Small intestine (tissue), 7 donors: Measurements from ENCODE around the gene DNAH10. TPM values are rescaled to one million over a fixed set of nuclear protein-coding genes. Genes with fewer than 3 reads are reported as not detected.

ENCODE experiments used
- DNase-seq, 2 donors: peaks; one replicate each; pipeline versions ENCODE4 v3.0.0 to v3.0.0-alpha.2; 2013
- FAIRE-seq: peaks from 2 replicates; lab custom pipeline; 2012; peaks lifted over from hg19 to GRCh38; lab: Jason Lieb, UNC
- H3K27ac ChIP-seq, 3 donors: one replicate each; pipeline ENCODE4 v1.5.1; 2013; ENCODE audit warnings: low read length in 2 of 3, mild to moderate bottlenecking in 2 of 3, control low read depth in 1 of 3, inconsistent platforms in 1 of 3, low read depth in 1 of 3, moderate library complexity in 1 of 3
- H3K27me3 ChIP-seq, 3 donors: one replicate each; pipeline ENCODE4 v1.6.1; 2013; ENCODE audit warnings: low read length in 3 of 3, inconsistent platforms in 1 of 3; ENCODE audit not compliant: control insufficient read depth in 3 of 3, insufficient read depth in 3 of 3
- H3K36me3 ChIP-seq, 3 donors: one replicate each; pipeline ENCODE4 v1.6.1; 2013; ENCODE audit warnings: low read length in 3 of 3, inconsistent platforms in 1 of 3, low read depth in 1 of 3, mild to moderate bottlenecking in 1 of 3, moderate library complexity in 1 of 3; ENCODE audit not compliant: control insufficient read depth in 3 of 3, insufficient read depth in 2 of 3
- H3K4me1 ChIP-seq, 3 donors: one replicate each; pipeline ENCODE4 v1.6.1; 2013; ENCODE audit warnings: low read length in 2 of 3, inconsistent platforms in 1 of 3, low read depth in 1 of 3, mild to moderate bottlenecking in 1 of 3, moderate library complexity in 1 of 3; ENCODE audit not compliant: control insufficient read depth in 3 of 3, insufficient read depth in 2 of 3
- H3K4me3 ChIP-seq, 3 donors: one replicate each; pipeline ENCODE4 v1.5.1; 2013; ENCODE audit warnings: low read length in 3 of 3, control low read depth in 1 of 3, inconsistent platforms in 1 of 3, low read depth in 1 of 3, mild to moderate bottlenecking in 1 of 3, moderate library complexity in 1 of 3
- H3K9me3 ChIP-seq, 2 donors: one replicate each; pipeline ENCODE4 v1.6.1; 2013; ENCODE audit warnings: low read depth in 1 of 2, low read length in 1 of 2; ENCODE audit not compliant: control insufficient read depth in 2 of 2, insufficient read depth in 1 of 2
- WGBS, 3 donors: extraction: QIAGEN DNeasy Blood & Tissue Kit; methylation state at CpG; one replicate each; pipeline ENCODE4 v1.1.7; 2013; 5-methylcytosine and 5-hydroxymethylcytosine counted together
- polyA plus RNA-seq, 4 donors: library from polyadenylated mRNA; stranded (reverse) in 3 of 4; unstranded in 1 of 4; fragments of 200-250 nt in 3 of 4; fragments of 120-200 nt in 1 of 4; gene quantifications; one replicate each; pipeline versions ENCODE4 v1.2.1 to v1.2.3, GENCODE V29; 2013
- donor health status: healthy with polysubstance abuse.
- donor health status: control.
- donor health status: control.
- donor health status: Bipolar disorder and iron deficiency.
- donor health status: healthy.

The DNAH10 gene
- polyA plus RNA-seq, 4 donors = 0.22 to 0.50 (median 0.45) TPM; not detected in 1

- no peak for FAIRE-seq
- no peaks in the 10 kb centered on the region for H3K9me3 ChIP-seq
- H3K27ac ChIP-seq = no peak overlapping the region
- H3K27me3 ChIP-seq = no peaks in the 10 kb centered on the region
- no peaks in the 10 kb centered on the region for H3K4me1 ChIP-seq
- H3K36me3 ChIP-seq = no peaks in the 10 kb centered on the region
- DNase-seq = no peak
- no peak overlapping the region for H3K4me3 ChIP-seq
- WGBS, 3 donors = 78 to 83% (median 80%) methylated on average over 13 to 15 of the region's 15 CpGs
Measured at GRCh38 chr12:123928274-123928865, 166.3 kb downstream of the DNAH10 start.

- no peaks in the 10 kb centered on the region for H3K36me3 ChIP-seq
- FAIRE-seq = no peak
- 81 to 88% (median 86%) methylated on average over 7 of the region's 7 CpGs for WGBS, 3 donors
Measured at GRCh38 chr12:123928897-123929296, 166.8 kb downstream of the DNAH10 start.

GRCh38 chr12:123929946-123930583, 168.0 kb downstream of the DNAH10 start:
- no peaks in the 10 kb centered on the region for H3K27me3 ChIP-seq
- no peaks in the 10 kb centered on the region for H3K9me3 ChIP-seq
- no peaks in the 10 kb centered on the region for H3K4me1 ChIP-seq
- FAIRE-seq = no peak
- H3K4me3 ChIP-seq = no peak overlapping the region
- 84 to 90% (median 86%) methylated on average over 9 of the region's 9 CpGs for WGBS, 3 donors
- H3K36me3 ChIP-seq = peaks cover 0 to 3% (median 0%) of the 10 kb centered on the region in 3 donors
- no peak for DNase-seq
- H3K27ac ChIP-seq = no peak overlapping the region

More at GRCh38 chr12:123928897-123929296, 166.8 kb downstream of the DNAH10 start:
- H3K27ac ChIP-seq = no peak overlapping the region
- no peaks in the 10 kb centered on the region for H3K27me3 ChIP-seq
- H3K4me1 ChIP-seq = no peaks in the 10 kb centered on the region
- DNase-seq = no peak
- H3K9me3 ChIP-seq = no peaks in the 10 kb centered on the region
- no peak overlapping the region for H3K4me3 ChIP-seq

- peaks cover 0 to 19% (median 0%) of the 10 kb centered on the region in 3 donors for H3K36me3 ChIP-seq
- no peaks in the 10 kb centered on the region for H3K27me3 ChIP-seq
- no peaks in the 10 kb centered on the region for H3K9me3 ChIP-seq
- WGBS, 3 donors = 69 to 85% (median 76%) methylated on average over 14 of the region's 14 CpGs
- no peaks in the 10 kb centered on the region for H3K4me1 ChIP-seq
- H3K27ac ChIP-seq = no peak overlapping the region
- no peak overlapping the region for H3K4me3 ChIP-seq
- FAIRE-seq = no peak
- DNase-seq = no peak
Measured at GRCh38 chr12:123931686-123932321, 169.7 kb downstream of the DNAH10 start.

- no peaks in the 10 kb centered on the region for H3K27me3 ChIP-seq
- H3K9me3 ChIP-seq = no peaks in the 10 kb centered on the region
- H3K4me3 ChIP-seq = no peak overlapping the region
- no peaks in the 10 kb centered on the region for H3K4me1 ChIP-seq
- H3K36me3 ChIP-seq = peaks cover 0 to 28% (median 0%) of the 10 kb centered on the region in 3 donors
- H3K27ac ChIP-seq = no peak overlapping the region
- no peak for FAIRE-seq
- no peak for DNase-seq
- WGBS, 3 donors = 89 to 90% (median 90%) methylated on average over 14 of the region's 14 CpGs
Measured at GRCh38 chr12:123933214-123933613, 171.1 kb downstream of the DNAH10 start.

GRCh38 chr12:123934016-123934620, 172.0 kb downstream of the DNAH10 start:
- Histone ChIP-seq H3K27me3 (no peaks in the 10 kb centered on the region), H3K36me3 (peaks cover 0 to 34% (median 0%) of the 10 kb centered on the region in 3 donors), H3K4me1 (no peaks in the 10 kb centered on the region), H3K27ac (no peak overlapping the region), H3K9me3 (no peaks in the 10 kb centered on the region), H3K4me3 (no peak overlapping the region)
- WGBS, 3 donors = 82 to 85% (median 84%) methylated on average over 11 of the region's 11 CpGs
- no peak for DNase-seq
- FAIRE-seq = no peak

- Histone ChIP-seq H3K27ac (no peak overlapping the region), H3K4me1 (no peaks in the 10 kb centered on the region), H3K36me3 (peaks cover 0 to 36% (median 0%) of the 10 kb centered on the region in 3 donors), H3K4me3 (no peak overlapping the region), H3K27me3 (no peaks in the 10 kb centered on the region), H3K9me3 (no peaks in the 10 kb centered on the region)
- WGBS, 3 donors = 37 to 75% (median 52%) methylated on average over 9 of the region's 9 CpGs
- FAIRE-seq (no peak), DNase-seq (no peak)
Measured at GRCh38 chr12:123934829-123935228, 172.7 kb downstream of the DNAH10 start.

- no peak overlapping the region for H3K27ac ChIP-seq
- H3K9me3 ChIP-seq = no peaks in the 10 kb centered on the region
- H3K36me3 ChIP-seq = peaks cover 0 to 46% (median 0%) of the 10 kb centered on the region in 3 donors
- no peak overlapping the region for H3K4me3 ChIP-seq
- WGBS, 3 donors = 90 to 93% (median 91%) methylated on average over 7 of the region's 7 CpGs
- H3K27me3 ChIP-seq = no peaks in the 10 kb centered on the region
- no peak for DNase-seq
- no peak for FAIRE-seq
- H3K4me1 ChIP-seq = no peaks in the 10 kb centered on the region
Measured at GRCh38 chr12:123935956-123936355, 173.9 kb downstream of the DNAH10 start.
